ENCODE data around the gene PKHD1.
"Not testable (repeated sequence)": the region's sequence is repeated elsewhere in the genome, so short reads cannot be mapped to it uniquely, and the experiment has no call there.

The PKHD1 gene

DNA sequence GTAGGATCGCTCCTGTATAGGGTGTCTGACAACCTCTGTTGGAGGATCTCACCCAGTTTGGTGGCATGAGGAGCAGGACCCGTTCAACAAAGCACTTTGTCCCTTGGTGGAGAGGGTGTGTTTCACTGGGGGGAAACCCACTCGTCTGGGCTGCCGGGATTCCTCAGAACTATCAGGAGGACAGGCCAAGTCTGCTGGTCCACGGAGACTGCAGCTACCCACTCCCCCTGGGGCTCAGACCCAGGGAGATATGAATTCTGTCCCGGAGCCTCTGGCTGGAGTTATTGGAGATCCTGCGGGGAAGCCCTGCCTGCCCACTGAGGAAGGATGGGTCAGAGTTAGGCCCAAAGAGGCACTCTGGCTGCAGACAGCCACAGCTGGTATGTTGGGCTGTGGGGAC, 233.1 kb downstream of the PKHD1 start:
- no peak for DNase-seq (ENCODE audit: low read depth)

DNA sequence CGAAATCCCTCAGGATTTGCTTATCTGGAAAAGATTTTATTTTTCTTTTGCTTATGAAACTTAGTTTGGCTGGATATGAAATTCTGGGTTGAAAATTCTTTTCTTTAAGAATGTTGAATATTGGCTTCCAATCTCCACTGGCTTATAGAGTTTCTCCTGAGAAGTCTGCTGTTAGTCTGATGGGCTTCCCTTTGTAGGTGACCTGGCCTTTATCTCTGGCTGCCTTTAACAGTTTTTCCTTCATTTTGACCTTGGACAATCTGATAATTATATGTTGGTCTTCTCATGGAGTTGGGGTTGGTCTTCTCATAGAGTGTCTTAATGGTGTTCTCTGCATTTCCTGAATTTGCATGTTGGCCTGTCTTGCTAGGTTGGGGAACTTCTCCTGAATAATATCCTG, 234.3 kb downstream of the PKHD1 start:
- DNase-seq (ENCODE audit: low read depth): not testable (repeated sequence)

DNA sequence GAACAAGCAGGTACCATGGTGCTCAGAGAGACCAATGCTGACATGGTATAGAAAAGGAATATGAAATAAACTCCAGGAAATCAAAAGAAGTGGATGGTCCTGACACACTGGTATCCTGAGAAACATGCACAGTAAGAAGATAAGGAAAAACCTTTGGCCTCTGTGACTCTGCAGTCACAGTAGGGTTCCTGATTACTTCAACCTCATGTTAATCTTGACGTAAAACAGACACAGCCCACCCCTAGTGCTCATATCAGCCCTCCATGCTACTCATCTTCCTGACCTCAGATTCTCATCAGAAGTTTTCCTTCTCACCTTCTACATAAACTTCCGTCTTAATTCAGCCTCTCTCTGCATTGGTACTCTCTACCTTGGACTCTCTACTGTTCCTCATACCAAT, 240.9 kb downstream of the PKHD1 start:
- no peak for DNase-seq (ENCODE audit: low read depth)

DNA sequence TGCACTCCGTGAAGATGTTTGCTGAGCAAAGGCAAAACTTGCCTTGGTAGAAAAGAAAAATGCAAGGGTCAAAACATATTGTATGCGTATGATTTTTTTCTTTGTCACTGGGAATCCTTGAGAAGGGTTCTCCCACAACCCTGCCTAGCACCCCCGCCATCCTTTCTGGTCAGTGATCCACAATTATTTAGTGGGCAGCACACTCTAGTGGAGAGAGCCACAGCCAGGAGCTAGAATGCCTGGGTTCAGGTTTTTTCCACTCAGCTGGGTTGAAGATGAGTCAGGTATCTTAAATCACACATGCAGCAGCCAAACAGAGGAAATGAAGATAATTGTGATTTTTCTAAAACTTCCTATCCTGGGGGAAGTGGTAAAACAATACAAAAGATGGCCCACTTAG, 243.1 kb downstream of the PKHD1 start:
- DNase-seq (ENCODE audit: low read depth): no peak

DNA sequence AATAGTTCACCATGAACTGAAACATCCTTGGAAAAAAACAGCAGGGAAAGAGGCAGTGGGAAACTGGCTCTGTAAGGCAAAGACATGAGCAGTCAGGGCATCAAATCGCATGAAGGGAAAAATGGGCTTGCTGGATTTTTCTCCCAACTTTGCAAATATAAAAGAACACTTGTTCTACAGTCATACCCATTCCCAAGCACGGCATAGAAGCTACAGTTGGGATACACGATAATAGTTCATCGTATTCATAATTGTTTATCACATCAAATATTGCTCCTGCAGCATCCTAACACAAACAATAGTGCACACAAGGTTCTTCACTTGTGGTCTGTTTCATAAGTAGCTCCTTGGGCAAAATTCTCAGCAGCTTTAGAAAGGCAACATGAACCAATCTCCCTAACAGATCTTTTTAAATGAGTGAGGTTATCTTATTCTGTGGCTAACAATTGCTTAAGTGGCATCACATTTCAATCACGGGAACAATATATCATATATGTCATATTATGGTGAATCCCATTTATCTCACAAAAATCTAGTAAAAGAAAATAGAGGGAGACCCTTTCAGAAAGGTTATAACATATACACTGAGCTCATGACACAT, 243.9 kb downstream of the PKHD1 start:
- no peak for DNase-seq (ENCODE audit: low read depth)

DNA sequence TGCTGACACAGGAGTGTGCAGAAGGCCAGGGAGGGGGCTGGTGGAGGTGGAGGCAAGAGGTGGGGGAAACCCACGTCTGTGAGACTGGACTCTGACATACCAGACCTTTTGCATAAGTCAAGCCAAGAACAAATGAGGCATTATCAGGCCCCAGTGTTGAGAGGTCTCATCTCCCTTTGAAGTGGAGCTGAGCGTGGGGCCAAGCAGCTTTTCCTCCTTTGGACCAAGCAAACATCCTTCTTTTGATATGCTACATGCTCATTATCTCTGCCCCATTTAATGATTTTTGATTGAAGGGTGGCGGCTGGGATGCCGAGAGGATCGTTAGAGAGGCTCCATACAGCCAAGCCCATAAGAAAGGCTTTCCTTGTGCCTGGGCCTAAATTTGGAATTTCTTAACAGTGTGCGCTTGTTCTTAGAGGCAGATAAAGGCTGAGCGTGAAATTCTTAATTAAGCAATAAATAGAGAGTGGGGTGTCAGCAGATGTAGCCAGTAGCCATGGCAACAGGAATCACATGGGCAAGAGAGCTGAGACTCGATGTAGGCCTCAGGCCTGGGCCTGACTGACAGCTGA, 244.5 kb downstream of the PKHD1 start:
- DNase-seq (ENCODE audit: low read depth): no peak

DNA sequence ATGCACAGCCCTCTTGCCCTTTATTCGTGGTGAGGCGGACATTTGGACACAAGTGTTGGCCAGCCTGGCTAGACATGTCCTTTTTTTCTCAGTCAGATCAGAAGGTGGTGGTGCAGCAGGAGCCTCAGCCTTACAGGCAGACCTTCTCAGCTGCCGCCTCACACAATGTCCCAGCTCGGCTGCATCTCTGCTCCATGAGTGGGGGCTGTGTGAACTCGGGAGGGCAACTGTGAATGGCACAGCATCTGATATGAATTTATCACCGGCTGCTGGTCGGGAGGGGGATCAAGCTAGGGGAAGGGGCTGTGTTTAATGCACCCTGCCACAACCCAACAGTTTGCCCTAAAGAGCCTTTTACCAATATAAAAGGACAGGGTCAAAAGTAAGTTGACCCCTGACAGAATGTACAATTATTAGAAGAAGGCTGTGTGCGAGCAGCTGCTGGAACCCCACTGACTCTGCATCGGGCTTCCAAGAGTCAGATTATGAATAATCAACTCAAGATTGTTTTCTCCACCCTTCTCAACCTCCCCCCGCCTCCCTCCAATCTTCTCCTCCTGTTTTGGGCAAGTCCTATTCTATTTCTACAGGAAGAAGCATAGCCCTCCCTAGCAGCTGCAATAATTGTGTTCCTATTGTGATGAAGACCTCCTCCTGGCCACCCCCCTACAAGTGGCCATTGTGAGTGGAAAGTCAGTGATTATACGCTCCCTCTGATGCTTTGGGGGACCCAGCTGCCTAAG, 245.2 kb downstream of the PKHD1 start:
- DNase-seq (ENCODE audit: low read depth): no peak

DNA sequence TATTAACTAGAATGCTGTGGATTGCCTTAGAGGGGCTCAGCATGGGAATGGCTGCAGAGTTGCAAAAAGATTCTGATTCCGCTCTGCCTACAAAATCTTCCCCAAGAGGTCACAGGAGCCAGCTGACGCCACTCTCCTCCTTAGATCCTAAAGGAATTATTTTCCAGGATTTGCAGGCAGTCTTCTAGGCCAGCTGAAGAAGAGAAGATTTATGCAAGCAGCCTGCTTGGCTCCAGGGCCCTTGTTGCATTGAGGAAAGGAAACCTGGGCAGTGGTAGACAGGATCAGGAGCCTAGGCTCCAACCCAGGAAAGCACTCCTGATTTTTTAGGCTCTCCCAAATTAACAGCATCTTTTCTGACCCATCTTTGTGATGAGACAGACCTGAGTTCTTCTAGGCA, 245.8 kb downstream of the PKHD1 start:
- DNase-seq (ENCODE audit: low read depth): no peak

DNA sequence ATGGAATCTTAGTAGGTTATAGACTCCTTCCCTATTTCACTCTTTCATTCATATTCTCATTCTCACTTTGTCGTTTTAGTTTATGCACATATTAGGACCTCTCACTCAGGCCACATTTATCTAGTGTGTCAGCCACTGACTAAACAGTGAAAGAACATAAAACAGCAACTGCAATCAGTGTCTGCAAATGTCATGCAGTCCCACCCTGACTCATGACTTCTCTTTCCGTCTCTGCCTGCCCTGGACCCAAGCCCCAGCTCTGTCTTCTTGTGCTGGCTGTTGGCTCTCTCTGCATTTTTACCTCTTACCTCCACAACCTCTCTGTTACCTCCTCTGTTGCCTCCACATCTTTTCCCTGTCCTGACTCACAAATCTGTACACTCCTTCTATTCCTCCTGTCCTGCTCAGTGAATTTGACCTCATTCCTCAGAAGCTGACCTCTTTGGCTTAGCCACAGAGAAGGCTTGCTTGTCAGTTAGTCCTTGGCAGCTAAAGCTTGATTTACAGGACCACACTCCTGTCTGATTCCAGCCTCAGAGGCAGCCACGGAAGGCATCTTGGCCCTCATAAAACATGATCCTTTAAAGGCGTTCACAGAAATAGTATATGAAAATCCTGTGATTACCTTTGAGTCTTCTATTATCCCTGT, 247.6 kb downstream of the PKHD1 start:
- no peak for DNase-seq (ENCODE audit: low read depth)

DNA sequence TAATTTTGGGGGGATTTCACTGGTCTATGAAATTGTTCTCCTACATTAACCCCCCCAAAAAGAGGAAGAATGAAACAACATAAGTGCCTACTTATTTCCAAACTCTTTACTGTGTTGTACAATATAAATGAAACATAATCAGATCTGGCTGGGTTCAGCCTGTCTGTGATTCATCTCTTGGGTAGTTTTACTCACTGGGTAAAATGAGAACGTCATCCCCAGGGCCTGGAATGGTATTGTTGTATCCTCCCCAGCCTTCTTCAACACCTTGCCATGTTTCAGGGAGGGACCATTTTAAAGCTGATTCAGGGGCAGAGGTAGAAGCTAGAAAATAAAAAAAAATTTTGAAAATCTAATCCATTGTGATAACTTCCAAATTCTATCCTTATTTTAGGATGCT, 256.7 kb downstream of the PKHD1 start:
- DNase-seq (ENCODE audit: low read depth): no peak

DNA sequence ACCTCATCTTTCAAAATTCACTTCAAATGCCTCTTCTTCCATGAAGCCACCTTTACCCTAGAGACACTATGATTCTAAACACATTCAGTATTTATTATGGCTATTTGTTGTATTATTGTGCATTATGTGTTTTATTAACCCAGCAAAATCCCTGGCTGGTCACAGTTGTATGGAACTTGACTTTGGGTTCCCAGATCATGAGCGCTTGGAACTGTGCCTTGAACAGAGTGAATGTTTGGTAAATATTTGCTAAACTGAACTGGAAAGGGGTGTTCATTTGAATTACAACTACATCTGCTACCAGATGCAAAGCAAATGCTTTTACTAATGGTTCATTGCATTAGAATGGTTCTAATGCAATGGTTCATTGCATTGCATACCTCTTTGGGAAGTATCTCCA, 259.8 kb downstream of the PKHD1 start:
- no peak for DNase-seq (ENCODE audit: low read depth)

DNA sequence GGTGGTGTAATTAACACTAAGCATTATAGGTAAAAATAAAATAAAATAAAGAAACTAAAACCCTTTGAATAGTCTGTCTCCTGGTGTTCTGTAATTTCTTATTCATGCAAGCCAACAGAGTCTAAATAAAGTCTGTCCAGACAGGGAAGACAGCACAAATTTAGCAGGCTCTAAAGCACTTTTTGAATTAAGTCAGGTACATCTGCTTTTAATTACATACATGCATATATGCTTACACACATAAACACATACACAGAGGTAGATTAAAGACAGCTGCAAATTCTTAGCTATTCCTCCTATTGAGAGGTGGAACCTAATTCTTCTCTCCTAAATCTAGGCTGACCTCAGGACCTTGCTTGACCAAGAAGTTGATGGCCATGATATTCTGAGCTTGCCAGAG, 262.5 kb downstream of the PKHD1 start:
- no peak for DNase-seq (ENCODE audit: low read depth)

DNA sequence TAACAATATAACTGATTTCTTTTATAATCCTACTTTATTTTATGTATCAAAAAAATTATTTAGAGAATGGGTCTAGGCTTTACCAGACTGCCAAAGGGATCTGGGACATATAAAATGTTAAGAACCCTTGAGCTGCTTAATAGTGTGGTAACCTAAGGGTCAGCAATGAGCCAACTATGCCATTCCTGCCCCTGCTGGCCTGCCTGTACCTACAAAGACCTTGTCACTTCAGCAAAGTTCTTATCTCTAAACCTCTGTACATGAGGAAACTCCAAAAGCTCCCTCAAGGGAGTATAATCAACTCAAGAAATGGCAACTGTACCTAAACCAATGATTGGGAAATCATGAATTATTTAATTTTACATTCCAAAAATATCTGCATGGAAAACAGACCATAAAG, 266.9 kb downstream of the PKHD1 start:
- no peak for DNase-seq (ENCODE audit: low read depth)

DNA sequence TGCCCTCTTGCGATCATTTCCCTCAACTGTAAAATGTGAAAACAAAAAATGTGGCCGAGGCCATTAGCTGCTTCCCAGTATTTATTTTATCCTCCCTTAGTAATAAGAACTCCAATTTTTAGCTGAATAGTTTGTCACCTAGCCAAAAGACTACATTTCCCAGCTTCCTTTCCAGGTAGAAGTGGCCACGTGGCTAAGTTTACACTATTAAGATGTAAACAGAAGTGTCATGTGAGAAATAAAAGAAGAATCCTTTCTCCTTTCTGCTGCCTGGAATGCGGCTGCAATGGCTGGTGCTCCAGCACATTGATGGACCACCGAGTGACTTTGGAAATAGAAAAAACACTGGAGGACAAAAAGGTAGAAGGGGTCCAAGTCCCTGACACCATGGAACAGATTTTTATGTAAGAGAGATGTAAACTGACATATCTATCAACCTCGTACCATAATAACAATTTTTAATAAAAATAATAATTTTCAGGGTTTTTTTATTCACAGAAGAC, 268.8 kb downstream of the PKHD1 start:
- DNase-seq (ENCODE audit: low read depth): no peak

DNA sequence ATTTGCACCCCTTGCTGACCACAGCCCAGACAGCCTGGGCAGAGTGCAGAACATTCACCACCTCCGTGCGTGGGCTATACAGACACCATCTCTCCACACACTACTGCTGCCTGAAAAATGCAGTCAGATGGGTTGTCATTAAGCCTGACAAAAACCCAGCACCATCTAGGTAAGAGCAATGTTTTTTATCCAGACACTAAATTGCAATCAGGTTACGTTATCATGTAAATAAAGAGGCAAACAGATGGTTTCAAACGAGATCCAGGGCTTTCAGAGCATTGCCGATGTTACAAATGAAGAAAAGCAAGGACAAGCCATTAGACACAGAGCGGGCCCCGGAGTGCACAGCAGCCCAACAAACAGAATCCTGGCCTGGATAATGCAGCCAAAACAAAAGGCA, 269.6 kb downstream of the PKHD1 start:
- no peak for DNase-seq (ENCODE audit: low read depth)

DNA sequence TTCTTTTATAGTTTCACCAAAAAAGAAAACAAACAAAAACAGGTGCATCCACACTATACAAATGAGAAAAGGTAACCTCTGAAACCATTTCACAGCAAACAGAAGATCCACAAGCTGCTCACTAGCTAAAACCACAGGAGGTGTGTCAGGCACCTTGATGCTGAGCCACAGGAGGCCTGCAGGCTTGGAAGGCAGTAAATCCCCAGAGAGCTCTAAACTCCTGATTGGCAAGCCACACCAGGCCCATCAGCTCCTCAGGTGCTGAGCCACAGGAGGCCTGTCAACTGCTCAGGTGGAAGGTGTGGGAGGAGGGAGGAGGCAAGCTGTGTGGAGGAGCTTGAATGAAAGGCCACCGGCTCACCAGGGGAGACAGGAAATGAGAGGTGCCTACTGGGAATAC, 273.0 kb downstream of the PKHD1 start:
- no peak for DNase-seq (ENCODE audit: low read depth)

DNA sequence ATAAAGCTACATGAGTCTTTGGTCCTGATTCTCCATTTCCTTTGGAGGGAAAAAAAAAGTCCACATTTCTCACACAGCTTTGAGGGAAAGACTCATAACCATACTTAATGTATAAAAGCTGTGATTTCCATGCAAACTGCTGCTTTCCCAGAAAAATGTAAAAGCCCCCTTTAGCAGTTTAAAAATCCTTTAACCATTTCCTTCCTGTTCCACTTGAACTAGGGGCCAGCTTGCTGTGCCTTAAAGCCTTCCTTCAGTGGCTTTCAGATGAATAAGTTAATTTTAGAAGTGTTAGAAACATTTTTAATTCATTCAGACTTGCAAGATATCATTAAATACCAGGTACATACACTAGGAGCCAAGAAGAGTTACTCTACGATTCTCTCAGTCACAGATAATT, 273.5 kb downstream of the PKHD1 start:
- no peak for DNase-seq (ENCODE audit: low read depth)

DNA sequence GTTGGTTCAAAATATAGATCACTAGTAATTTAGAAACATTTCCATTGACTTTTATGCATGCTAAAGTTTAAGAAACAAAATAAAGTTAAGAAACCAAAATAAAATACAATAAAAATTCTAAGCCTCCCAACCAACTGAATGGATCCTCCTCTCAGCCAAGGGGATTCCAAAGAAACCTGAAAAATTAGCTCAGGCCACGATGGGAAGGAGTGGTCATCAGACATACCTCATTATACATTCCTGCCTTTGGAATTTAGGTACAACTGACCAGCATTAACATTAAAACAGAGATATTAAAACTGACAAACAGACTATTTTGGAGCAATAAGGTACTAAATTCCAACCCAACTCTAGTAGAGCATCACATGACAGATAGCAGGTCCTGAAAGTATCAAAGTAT, 275.2 kb downstream of the PKHD1 start:
- DNase-seq (ENCODE audit: low read depth): no peak

DNA sequence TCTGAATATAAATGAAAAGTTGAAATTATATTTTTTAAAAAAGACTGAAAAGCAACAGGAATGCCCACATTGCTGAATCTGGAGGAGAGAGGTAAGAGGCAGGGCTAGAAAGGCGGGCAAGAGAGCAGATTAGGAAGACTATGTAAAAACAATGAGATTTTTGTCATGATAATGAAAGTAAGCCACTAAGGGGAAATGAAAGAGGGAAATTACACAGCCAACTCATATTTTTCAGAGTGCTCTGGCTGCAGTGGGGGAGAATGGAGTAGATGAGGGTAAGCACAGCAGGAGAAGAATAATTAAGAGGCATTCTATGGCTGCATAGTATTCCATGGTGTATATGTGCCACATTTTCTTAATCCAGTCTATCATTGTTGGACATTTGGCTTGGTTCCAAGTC, 281.9 kb downstream of the PKHD1 start:
- no peak for DNase-seq (ENCODE audit: low read depth)

DNA sequence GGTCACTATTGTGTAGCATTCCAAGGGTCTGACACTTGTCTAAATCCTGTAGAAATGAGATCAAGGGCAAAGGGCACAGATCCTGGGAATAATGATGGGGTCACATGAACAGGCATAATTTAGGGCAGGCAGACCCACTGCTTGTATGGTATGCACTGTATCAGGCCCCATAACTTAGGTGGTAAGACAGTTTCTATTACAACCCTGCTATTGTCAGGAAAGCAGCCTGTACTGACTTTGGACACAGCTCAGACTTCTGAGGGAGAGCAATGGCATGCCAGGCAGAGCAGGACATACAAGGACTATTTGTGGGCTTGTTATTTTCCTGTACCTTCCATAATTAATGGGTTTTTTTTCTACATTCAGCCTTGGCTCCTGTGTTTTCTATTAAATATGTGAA, 286.8 kb downstream of the PKHD1 start:
- DNase-seq (ENCODE audit: low read depth): no peak

DNA sequence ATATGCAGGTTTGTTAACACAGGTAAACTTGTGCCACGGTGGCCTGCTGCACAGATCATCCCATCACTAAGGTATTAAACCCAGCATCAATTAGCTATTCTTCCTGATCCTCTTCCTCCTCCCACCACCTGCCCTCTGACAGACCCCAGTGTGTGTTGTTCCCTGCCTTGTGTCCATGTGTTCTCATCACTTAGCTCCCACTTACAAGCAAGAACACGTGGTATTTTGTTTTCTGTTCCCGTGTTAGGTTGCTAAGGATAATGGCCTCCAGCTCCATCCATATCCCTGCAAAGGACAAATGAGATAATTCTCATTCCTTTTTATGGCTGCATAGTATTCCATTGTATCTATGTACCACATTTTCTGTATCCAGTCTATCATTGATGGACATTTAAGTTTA, 294.0 kb downstream of the PKHD1 start:
- no peak for DNase-seq (ENCODE audit: low read depth)

DNA sequence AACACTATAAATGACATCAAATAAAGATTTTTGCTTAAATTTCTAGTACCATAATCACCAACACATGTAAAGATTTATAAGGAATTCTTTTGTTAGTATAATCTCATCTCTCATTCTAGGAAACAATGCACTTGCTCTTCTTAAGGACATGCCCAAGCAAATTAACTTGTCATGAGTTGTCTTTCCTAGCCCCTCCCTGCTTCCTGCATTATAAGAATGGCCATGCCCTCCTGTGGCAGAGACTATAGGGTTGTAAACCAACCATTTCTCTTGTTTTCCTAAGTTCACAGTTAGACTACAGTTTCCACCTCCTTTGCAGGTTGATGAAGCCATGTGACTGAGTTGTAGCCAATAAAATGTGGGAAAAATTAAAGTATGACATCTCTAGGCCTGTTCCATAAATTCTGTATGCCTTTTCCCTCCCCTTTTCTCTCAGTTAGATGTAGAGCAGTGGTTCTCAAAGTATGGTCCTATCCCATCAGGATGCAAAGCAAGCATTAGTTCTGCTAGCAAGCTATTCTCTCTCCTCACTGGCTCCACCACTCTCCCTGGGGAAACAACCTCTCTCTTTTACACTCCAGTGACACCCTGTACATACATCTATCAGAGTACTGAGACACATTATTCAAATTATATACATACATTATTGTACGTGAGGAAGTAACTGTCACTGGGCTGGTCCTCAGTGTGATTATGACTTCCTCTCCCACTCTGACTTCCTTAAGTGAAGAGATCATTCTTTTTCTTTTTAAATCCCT, 295.0 kb downstream of the PKHD1 start:
- no peak for DNase-seq (ENCODE audit: low read depth)

Measured in GM04503 (cell line).